ENCODE results near the gene CTXND1.

DNA sequence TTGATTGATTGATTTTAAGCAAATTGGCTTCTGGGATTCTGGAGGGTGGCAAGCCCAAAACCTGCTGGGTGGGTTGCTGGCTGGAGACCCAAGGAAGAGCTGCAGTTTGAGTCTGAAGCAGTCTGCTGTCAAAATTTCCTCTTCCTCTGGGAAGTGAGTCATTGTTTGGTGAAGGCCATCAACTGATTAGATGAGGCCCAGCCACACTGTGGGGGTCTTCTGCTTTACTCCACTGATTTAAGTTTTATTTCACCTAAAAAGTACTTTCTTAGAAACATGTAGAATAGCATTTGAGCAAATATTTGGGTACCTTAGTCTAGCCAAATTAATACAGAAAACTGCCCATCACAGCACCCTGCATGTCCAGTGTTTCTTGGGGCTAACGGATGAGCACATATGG is 65.4 kb downstream of the CTXND1 start:
- TF ChIP-seq CTCF (IDR thresholded peaks at IDR 0.05; ENCODE audit: control extremely low read depth in 1 of 3, insufficient read depth in 1 of 3, low read depth in 1 of 3, low read length in 3 of 3), result no peak
- TF ChIP-seq CHD2 (IDR thresholded peaks at IDR 0.05; ENCODE audit: low read length), result no peak
- no peak for TF ChIP-seq POLR2AphosphoS5 (IDR thresholded peaks at IDR 0.05; ENCODE audit: low read depth, low read length)
- no peak for TF ChIP-seq SUZ12 (IDR thresholded peaks at IDR 0.05; ENCODE audit: low read length)
- TF ChIP-seq ZNF274 (IDR thresholded peaks at IDR 0.05; ENCODE audit: borderline replicate concordance, extremely low read depth, low read length), result no peak
- TF ChIP-seq POLR2A (IDR thresholded peaks at IDR 0.05; ENCODE audit: control extremely low read depth in 1 of 2, low read depth in 2 of 2, low read length in 2 of 2), result no peak
- TF ChIP-seq EP300 (IDR thresholded peaks at IDR 0.05; ENCODE audit: borderline replicate concordance in 1 of 2, low read depth in 2 of 2, low read length in 2 of 2), result no peak
- no peak for TF ChIP-seq EZH2 (IDR thresholded peaks at IDR 0.05; ENCODE audit: low read depth, low read length, severe bottlenecking)
- TF ChIP-seq RFX5 (IDR thresholded peaks at IDR 0.05; ENCODE audit: borderline replicate concordance, low read depth, low read length), result no peak
- no peak for TF ChIP-seq CEBPB (IDR thresholded peaks at IDR 0.05; ENCODE audit: low read depth, low read length)
- no peak for TF ChIP-seq TAF1 (IDR thresholded peaks at IDR 0.05; ENCODE audit: low read depth, low read length)
- TF ChIP-seq, protein P1, sequence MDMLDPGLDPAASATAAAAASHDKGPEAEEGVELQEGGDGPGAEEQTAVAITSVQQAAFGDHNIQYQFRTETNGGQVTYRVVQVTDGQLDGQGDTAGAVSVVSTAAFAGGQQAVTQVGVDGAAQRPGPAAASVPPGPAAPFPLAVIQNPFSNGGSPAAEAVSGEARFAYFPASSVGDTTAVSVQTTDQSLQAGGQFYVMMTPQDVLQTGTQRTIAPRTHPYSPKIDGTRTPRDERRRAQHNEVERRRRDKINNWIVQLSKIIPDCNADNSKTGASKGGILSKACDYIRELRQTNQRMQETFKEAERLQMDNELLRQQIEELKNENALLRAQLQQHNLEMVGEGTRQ (IDR thresholded peaks at IDR 0.05; ENCODE audit: low read length), result no peak
- TF ChIP-seq ATF2 (IDR thresholded peaks at IDR 0.05; ENCODE audit: low read length), result no peak

Data from H1 (cell line).